ENCODE measurements around the gene DNAH14.

DNAH14 gene

DNA sequence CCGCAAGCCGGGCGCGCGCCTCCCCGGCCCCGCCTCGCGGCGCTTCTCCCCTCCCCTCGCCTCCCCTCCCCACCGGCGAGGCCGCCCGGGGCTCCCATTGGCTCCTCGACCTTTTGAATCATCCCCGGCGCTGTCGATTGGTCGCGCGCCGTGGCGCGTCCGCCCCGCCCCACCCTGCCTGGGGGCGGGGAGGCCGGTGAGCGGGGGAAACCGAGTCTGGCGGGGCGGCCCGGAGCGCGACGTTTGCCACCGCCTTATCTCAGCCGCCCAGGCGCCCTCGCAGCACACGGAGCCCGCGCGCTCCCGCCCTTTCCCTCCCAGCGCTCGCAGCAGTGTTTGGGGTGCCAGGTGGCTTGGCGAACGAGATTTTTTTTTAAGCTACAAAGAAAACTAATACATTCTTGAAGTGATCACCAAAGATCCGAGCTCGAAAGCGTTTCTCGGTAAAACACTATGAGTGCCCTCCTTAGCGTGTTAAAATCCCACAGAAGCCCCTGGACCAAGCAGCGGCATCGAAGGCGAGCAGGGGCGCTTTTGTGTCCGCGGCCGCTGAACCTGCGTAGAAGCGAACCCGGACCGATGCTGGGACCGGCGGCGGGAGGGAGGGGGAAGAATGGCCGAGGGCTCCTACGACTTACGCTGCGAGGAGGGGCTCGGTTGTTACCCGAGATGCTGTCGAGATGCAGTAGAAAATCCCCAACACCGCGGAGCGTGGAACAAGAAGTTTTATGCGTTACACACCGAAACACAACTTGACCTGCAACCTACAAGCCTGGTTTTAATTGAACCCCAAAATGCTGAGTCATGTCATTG lies 498.8 kb downstream of the DNAH14 start:
- peak; percentile 94 for DNase-seq (ENCODE audit: low spot score)

DNA sequence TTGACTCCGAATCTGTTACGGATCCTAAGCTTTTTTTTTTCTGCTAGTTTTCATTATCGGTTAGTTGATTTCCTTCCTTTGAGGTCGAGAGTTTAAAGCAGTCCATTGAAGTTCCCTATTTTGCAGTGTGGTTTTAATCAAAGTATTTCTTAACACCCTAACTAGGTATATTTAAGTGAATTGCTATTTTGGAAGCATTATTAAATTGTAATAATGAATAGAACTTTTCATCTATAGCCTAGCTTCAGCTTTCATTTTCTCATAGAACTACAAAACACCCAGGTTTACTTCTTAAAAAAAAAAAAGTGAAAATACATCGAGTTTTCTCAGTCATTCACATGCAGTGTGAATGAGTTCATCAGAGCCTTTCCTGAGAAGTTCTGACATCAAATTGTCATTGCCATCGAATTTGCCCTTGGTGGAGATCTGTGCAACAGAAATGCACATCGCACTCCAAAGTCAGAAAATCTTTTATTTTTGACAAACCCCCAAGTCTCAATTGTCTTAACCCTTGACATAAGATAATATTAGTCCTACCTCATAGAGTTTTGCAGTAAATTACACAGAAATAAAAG lies 499.5 kb downstream of the DNAH14 start:
- peak; percentile 44 for DNase-seq (ENCODE audit: low spot score)

DNA sequence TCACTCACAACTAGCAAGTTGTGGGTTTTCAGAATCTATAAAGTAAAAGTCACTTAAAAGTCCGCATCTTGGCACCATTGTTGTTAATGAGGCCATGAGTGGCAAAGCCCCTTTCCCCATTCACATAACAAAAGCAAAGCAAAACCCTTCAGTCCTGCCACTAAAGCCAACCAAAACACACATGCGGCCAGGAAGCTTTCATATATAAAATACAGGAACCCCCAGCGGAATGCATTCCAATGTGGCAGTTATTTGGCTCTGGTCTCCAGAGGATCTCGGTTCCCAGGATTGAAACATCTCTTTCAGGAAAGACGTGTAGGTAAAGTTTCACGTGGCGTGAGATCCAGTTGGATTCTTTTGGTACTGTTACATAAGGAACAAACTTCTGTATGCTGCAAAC lies 500.8 kb downstream of the DNAH14 start:
- no peak for DNase-seq (ENCODE audit: low spot score)

DNA sequence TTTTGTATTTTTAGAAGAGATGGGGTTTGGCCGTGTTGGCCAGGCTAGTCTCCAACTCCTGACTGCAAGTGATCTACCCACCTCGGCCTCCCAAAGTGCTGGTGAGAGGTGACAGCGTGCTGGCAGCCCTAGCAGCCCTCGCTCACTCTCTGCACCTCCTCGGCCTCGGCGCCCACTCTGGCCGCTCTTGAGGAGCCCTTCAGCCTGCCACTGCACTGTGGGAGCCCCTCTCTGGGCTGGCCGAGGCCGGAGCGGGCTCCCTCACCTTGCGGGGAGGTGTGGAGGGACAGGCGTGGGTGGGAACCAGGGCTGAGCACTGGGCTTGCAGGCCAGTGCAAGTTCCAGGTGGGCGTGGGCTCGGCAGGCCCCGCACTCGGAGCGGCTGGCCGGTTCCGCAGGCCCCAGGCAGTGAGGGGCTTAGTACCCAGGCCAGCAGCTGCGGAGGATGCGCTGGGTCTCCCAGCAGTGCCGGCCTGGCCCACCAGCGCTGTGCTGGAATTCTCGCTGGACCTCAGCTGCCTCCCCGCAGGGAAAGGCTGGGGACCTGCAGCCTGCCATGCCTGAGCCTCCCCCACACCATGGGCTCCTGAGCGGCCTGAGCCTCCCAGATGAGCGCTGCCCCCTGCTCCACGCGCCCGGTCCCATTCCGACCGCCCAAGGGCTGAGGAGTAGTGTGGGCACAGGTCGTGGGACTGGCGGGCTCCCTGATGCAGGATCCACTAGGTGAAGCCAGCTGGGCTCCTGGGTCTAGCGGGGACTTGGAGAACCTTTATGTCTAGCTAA lies 501.8 kb downstream of the DNAH14 start:
- DNase-seq (ENCODE audit: low spot score): no peak

DNA sequence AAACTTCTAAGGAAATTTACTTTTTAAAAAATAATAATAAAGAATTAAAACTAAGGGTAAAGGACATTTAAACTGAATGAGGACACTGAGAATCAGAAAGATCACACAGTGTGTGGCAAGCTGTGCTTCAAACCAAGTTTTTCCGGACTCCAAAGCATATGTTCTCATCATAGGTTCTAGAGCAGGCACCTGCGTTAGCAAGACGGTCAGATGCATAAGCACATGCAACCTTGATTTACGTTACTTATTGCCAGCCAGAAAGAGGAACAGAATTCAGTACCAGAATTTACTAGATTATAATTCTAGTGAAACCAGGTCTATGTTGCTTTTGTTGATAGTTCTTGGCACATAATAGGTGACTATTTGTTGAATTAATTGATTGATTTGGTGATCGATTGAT lies 504.6 kb downstream of the DNAH14 start:
- DNase-seq (ENCODE audit: low spot score): peak; percentile 55

DNA sequence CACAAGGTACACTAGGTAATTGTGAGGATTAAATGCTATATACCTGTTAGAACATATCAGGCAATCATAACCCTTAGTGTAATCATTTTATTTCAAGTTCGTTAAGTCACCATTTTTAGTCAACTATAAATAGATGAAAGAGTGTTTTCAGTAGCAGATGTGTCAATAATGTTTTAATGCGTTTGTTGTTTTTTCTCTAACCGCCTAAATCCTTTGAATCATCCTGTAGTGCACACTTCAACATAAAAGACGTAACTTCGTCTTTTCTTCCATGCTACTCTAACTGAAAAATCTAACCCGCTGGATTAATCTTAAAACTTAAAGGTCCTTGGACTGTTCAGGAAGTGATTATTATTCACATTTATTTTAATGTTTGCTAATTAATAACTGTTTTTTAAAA lies 505.6 kb downstream of the DNAH14 start:
- no peak for DNase-seq (ENCODE audit: low spot score)

DNA sequence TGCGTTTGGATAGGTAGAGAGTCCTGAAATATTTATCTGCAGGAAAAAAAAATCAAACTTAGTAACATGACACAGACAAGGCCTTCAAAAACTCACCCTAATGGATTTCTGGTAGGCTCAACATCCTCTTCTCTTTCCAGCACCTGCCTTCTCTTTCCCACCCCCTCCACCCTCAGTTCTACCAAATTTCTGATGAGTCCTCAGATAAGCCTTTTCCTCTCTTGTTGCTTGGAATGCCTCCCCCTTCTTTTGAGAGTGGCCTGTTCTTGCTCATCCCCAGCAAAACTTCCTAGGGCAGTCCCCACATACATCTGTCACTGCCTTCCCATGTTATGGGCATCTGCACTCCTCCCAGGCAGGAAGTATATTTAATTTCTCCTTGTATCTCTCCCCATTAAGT lies 506.0 kb downstream of the DNAH14 start:
- no peak for DNase-seq (ENCODE audit: low spot score)

DNA sequence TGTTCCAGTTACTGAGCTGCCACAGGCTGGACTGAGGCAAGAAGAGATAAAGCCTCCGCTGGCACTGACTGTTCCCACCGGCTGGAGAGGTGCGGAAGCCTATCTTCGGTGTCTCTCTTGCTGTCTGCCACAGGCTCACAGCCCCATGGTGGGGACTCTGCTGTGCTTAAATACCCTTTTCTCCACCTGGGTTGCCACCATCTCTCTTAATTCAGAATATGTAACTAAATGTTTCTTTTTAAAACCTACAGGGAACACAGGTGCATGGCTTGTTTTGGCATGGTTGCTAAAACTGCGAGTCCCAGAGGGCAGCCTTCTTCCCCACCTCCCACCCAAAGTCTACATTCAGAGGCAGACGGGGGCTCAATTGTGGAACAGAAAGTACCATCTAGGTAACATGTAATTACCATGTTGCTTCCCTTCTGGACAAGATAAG lies 506.5 kb downstream of the DNAH14 start:
- DNase-seq (ENCODE audit: low spot score): peak; percentile 72

DNA sequence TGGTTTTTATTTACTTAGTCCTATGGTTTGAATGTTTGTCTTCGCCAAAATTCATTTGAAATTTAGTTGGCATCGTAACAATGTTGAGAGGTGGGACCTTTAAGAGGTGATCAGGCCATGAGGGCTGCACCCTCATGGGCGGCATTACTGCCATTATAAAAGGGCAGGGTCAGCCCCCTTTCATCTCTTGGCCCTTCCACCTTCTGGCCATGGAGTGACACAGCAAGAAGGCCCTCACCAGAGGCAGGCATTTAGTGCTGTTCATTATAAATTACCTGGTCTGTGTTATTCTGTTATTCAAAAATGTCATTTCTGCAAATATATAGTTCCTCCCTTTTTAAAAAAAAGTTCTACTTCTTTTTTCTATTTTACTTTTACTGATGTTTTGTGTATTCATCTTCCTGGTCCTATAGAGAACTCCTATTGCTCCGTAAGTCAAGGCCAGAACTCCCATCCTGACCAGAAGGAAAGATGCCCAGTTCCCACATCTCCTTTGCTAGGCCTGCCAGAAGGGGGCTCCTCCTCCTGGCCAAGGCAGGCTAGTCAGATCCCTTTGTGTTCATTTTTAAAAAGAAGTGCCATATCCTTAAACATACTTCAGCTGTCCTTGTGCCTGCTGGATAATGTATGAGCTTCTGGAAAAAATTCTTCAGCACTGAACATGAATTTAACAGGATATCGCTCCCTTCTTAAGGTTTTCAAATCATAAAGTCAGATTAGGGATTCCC lies 508.4 kb downstream of the DNAH14 start:
- DNase-seq (ENCODE audit: low spot score): no peak

DNA sequence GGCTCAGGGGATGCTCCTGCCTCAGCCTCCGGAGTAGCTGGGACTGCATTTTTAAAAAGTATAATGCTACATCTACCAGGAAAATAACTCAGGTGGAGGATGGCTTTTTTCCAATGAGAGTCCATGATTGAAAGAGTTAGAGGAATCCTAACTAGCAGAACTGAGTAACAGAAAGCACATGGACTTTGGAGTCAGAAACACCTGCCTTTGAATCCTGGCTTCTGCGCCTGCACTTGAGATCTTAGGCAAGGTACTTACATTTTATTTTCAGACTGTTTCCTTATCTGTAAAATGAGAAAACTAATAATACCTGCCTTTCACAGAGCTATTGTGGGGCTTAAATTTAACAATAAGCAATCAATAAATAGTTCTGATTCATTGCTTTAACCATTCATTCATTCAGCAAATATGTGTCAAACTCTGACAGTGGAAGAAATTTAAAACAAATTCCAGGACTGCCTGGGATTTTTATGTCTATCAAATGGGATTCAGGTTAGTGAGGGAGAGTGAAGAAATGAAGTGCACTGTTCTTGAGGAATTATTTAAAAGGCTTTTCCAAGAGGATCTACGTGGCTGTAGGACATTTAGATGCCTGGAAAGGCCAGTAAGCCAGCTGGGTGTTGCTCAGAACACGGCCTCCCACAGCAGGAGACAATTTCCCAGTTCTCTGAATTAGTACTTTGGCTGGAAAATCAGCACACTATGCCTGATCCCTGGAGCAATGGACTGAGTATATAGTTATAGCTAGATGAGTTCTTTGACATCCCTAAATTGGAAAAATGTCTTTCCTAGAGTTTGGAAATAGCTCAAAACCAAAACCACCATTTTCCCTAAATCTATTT lies 511.1 kb downstream of the DNAH14 start:
- DNase-seq (ENCODE audit: low spot score): no peak

DNA sequence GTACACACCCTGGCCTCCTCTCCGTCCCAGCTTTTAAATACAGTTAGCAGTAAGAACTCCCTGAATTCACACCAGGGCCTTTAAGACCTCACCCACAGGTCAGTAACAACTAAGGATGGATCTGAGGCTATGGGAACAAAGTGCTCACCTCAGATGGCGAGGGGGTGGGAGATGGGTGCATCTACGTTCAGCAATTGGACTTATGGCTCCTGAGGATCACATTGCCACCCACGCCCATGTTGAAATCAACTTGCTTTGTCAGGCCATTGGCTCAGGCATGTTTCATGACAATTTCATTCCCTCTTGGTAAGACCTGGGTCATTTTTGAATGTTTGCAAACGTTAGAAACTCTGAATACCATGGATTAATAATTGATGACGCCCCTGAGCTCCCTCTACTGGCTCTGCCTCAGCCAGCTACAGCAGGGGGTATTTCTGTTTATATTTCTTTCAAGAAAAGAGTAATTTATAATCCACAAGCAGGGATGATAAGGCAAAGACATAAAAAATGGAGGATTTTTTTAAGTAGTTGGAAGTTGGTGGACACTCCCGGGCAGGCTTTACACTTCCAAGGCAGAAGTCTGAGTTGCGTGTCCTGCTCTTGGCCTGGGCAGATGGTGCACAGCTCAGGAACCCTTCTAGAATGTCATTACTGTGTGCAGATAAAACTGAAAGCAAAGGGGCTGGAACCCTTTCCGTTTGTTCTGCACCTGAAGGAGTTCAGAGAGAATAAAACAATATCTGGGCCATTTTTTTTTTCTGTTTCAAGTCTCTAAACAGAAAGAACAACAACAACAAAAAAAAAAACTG lies 512.0 kb downstream of the DNAH14 start:
- DNase-seq (ENCODE audit: low spot score): no peak

DNA sequence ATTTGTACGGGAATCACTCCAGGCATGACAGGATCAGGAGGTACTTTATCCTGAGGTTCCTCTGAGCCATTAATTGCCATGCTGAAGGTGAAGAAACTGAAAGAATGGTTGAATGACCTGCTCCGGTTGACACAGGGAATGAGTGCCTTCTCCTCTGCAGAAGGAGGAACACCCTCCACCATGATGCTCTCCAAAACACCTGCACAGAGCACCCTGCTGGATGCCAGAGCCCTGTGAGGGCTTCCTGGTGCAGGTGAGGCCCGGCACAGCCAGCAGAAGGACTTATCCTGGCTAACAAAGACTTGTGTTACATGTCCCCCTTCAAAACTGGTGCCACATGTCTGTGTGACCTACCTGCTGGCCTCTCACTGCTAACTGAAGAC lies 512.6 kb downstream of the DNAH14 start:
- DNase-seq (ENCODE audit: low spot score): no peak

DNA sequence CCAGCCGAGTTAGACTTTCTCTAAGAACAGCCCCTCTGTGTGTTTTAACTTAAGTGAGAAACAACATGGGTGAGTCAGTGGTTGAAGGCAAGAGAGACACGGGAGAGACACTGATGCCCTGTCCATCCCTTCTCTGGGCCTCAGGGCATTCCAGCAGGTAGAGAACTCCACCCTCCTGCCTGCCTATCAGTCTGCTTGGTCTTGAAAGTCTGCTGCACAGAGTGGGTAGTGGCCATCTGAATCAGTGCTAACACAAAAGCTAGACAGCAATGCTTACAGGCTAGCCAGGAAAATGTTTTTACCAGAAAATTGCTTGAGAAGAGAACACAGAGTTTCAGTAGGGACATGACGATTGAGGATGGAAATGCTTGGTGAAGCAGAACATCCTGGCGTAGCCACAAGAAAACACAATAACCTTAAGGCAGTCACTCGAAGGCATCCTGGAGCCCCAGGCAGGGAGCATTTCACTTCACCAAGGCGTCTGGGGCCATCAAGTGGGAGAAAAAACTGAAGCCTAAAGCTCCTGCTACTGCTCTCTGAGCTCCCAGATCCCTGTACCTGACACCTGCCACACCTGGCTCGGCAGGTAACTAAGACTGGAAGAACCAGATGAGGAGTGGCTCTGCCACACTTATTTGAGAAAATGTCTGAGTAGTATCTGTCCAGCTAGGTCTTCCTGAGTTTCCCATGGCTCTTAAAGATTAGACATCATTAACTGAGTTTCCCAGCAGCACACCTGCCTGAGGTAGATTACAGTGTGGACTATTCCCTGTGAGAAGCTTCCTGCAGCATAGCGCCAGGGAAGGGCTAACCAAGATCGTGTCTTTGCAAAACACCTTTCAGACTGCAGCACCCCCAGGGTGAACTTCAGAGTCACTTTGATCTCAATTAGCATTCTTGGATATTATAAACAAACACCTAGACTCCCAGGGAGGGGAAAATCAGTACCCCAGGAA lies 516.4 kb downstream of the DNAH14 start:
- no peak for DNase-seq (ENCODE audit: low spot score)

DNA sequence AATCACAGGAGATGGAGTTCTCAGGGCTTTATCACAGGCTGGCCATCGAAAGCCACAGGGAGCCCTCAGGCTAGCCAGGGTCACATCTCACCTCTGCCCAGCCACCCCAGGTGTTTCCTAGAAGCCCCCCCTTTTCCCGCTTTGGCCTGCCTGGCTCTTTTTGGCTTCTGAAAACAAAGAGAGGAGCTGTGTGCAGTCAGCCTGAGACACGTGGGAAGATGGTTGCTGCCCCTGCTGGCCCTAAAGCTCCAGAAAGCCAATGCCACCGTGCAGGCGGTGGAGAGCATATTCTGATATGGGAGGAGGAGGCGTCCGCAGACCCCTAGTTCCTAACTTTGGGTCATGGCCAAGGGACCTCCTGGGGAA lies 517.1 kb downstream of the DNAH14 start:
- no peak for DNase-seq (ENCODE audit: low spot score)

DNA sequence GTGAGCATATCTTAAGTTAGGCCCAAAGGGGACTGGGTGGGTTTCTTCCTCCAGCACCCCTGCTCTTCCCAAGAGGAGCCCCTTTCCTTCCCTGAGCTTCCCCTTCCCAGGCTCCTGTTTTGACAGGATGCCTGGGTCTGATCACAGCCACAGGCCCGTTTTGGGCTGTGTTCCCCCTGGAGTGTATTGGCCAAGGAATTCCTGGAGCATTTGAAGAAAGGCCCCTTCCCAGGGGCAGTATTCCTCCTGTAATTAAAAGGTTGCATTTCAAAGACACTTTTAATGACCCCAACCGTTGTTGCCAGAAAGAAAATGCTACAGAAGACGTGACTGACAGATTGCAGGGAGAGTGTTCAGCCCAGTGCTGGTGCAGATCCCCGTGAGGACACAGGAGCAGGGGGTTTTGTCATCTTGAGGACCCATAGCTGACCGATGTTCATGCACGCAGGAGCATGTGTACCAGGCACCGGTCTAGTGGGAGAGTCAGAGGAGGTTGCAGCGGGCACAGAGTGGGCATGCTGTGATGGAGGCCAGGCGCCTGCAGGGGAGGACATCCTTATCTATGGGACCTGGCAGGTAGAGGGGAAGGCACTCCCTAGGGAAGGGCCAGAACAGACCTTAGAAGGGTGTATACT lies 517.6 kb downstream of the DNAH14 start:
- no peak for DNase-seq (ENCODE audit: low spot score)

DNA sequence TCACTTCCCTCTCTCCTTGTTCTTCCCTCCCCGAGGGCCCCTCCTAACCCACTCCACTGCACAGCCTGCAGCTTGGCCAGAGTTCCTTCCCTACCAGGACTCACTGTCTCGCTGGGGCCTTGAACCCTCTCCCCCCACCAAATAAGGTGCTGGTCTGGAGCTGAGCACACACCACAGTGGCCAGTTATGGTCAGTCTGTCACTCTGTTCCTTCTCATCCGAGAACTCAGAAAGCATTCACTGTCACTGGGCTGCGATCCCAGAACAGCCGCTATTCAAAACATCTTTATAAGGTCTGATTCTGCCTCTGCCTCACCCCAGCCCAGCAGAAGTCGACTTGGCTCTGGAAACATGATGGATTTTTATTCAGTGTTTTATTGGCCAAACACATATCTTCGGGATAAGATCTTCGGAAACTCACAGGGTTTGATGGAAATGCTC lies 518.2 kb downstream of the DNAH14 start:
- no peak for DNase-seq (ENCODE audit: low spot score)

DNA sequence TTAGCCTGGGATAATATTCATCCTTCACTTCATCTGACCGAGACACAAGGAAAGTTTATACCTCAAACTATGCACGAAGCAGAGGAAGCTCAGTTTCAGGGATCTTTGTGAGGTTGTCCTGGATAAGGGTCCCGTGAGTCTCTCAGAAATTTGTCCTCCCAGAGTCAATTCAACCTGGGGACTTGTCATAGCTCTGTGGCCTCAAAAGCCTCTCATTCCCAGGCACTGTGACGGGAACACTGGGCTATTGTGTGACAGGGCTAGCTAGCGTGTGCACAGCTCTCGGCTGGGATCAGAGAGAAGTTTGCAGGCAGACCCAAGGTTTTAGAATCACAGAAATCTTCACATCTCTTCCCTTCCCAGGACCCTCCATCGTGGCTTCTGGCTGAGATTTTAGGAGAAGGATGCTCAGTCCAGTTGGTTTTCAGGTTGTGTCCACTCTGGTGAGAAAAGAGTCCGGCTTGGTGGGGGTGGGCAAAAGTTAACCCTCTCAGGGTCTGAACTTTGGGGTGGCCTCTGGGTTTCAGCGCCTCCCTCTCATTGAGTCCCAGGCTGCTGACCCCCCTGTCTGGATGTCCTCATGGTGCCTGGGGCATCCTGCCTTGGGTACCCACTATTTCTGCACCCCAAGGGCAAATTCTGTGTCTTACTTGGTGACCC lies 518.8 kb downstream of the DNAH14 start:
- DNase-seq (ENCODE audit: low spot score): no peak
